Measurements from ENCODE around the gene RPL4.

GRCh38 chr15:66515901-66516322 is 11.3 kb upstream of the RPL4 start:
- TF ChIP-seq CTCF (conservative IDR thresholded peaks at IDR 0.05; ENCODE audit: low read length) = no peak
- TF ChIP-seq EZH2phosphoT487 (IDR thresholded peaks at IDR 0.05; ENCODE audit: borderline replicate concordance, low read depth, low read length) = no peak
